Non-pigmented ciliary epithelial cell (primary cell): ENCODE results near the gene TMPRSS9.
A peak's percentile ranks its signal among the peaks of the same experiment; 100 is the strongest.

Experiments
- DNase-seq: peaks from one replicate; pipeline ENCODE4 v3.0.0-alpha.2; 2010; ENCODE audit warnings: low read depth

Gene TMPRSS9

DNA sequence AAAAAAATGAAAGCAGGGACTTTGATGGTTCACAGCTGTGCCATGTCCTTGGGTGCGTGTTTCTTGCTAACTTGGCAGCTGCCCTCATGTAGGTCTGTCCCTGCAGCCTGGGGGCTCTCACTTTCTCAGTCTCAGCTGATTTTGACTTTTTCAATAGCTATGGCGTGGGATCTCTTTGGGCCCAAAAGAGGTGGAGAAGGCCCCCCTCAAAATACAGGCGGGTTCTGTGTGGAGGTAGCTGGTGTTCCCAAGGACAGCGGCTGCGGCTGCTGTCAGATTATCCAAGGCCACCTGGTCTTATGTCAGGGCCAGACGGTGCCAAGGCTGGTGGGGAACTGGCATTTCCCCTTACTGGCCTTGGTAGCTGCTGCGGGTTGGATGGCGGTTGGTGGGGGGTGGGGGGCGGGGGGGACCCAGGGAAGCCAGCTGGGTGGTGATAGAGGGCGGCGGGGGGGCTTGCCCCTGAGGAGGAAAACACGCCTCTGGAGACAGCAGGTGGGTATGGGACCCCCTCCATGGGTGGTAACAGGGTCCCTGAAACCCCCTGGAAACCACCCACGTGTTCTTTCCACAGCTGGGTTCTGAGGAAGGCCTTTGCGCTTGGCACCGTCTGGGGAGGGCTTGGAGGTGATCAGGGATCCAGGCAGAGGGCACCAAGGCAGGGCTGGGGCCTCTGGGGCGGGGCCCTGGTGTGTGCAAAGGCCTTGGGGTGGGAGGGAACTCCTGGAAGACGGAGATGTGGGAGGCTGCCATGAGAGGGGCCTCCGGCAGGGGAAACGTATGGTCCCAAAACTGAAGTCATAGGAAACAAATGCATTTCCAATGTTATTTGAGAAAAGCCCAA lies 63.2 kb downstream of the TMPRSS9 start:
- DNase-seq: no peak

- no peak for DNase-seq
These were observed 64.0 kb downstream of the TMPRSS9 start for GRCh38 chr19:2423915-2424685.

- DNase-seq: peak; percentile 18
These were observed 64.9 kb downstream of the TMPRSS9 start for GRCh38 chr19:2424686-2425621.

- DNase-seq: no peak
These were observed 65.8 kb downstream of the TMPRSS9 start for GRCh38 chr19:2425622-2426581.

GRCh38 chr19:2426611-2427428 lies 66.8 kb downstream of the TMPRSS9 start:
- DNase-seq: no peak

GRCh38 chr19:2427429-2428320 lies 67.6 kb downstream of the TMPRSS9 start, which contains the start of gene TIMM13:
TIMM13 (minus strand) TSS chr19:2427586; CDS start chr19:2427533, 53 bp downstream.
- DNase-seq: peak; percentile 77

GRCh38 chr19:2428321-2428690 lies 68.2 kb downstream of the TMPRSS9 start:
- no peak for DNase-seq

GRCh38 chr19:2428756-2429711 lies 69.0 kb downstream of the TMPRSS9 start:
- no peak for DNase-seq

DNA sequence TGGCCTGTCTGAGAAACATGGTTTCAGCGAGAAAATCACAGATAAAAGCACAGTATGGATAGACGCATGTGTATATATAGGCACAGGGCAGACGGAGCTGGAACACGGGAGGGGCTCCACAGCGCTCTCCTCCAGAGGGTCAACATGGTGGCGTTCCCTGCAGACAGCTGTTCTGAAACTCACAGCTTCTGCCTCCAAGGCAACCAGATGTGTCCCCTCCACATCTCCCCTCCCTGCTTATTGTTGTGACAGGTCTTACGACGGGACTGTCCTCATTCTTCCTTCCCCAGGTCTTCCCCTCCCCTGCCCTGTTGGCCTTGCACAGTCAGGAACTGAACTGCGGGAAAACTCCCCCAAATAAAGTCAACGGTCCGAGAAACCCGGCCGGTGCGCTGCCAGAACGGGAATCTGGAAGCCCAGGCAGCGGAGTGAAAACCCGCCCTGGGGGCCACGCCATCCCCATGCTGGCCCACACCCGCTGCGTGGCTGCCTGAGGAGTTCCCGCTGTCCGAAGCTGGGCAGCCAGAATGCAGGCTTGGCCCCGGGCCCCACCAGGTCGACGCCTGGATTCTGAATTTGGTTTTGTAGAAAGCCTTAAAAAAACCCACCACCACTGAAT lies 70.0 kb downstream of the TMPRSS9 start:
- no peak for DNase-seq

- DNase-seq: no peak
These were observed 71.4 kb downstream of the TMPRSS9 start for GRCh38 chr19:2431318-2432055.

DNA sequence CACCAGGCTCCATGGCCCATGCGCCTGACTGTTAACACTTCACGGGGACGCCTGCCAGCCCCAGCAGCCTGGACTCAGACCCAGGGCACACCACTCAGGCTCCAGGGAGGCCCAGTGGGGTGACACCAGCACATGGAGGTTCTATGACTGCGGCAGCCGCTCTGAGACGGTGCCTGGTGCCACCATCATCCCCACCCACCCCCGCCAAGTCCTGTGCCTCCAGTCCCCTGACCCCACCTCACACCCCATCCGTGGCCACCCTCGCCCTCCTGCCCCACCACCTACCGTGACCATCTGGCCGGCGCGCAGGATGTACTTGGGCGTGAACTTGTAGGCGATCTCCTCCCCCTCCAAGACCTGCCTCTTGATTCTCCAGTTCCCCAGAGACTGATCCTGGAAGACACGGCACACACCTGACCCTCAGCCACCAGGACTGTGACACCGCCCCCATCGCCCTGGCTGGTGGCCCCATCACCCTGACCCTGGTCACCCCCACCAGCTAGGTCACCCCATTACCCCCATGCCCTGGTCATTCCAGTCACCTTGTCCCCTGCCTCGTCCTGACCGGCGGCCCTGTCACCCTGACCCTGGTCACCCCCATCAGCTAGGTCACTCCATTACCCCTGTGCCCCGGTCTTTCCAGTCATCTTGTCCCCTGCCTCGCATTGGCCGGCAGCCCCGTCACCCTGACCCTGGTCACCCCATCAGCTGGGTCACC lies 72.2 kb downstream of the TMPRSS9 start:
- DNase-seq: no peak

DNA sequence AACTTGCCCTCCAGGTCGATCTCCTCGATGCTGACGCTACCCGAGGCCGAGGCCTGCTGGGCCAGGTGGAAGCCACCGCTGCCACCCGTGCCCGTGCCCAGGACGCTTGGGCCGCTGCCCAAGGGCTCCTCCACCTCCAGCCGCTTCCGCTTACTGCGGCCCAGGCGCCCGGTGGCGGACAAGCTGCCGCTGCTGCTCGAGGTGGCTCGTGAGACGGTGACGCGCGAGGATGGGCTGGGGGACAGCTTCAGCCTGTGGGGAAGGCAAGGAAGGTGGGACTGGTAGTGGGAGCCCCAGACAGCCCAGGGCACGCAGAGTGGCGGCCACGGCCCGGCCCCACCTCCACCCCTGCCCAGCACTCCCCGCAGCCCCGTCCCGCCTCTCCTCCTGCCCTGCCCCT lies 73.8 kb downstream of the TMPRSS9 start:
- no peak for DNase-seq

- no peak for DNase-seq
These were observed 74.2 kb downstream of the TMPRSS9 start for GRCh38 chr19:2434267-2434666.

- no peak for DNase-seq
These were observed 74.7 kb downstream of the TMPRSS9 start for GRCh38 chr19:2434721-2435265.

DNA sequence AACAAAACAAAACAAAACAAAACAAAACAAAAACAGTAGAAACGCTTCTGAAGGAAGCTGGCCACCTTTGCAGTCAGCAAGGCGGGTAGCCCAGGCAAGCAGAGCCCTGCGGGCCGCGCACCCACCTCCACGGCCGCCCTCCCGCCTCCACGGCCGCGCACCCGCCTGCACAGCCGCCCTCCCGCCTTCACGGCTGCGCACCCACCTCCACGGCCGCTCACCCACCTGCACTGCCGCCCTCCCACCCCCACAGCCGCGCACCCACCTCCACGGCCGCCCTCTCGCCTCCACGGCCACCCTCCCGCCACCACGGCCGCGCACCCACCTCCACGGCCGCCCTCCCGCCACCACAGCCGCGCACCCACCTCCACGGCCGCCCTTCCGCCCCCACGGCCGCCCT lies 76.3 kb downstream of the TMPRSS9 start:
- DNase-seq: no peak

- no peak for DNase-seq
These were observed 76.9 kb downstream of the TMPRSS9 start for GRCh38 chr19:2436926-2437325.
